Prostate gland (tissue), 2 donors: Measurements from ENCODE around the gene TSPAN18. TPM values are rescaled to one million over a fixed set of nuclear protein-coding genes. Genes with fewer than 3 reads are reported as not detected.

Experiments used
- DNase-seq: peaks from one replicate; pipeline ENCODE4 v3.0.0-alpha.2; 2019; ENCODE audit warnings: low spot score
- H3K27ac ChIP-seq, 2 donors: fragments of 200-600 bp; sonication (generic); 2 replicates each; pipeline ENCODE4 v1.5.1; 2017 to 2019
- H3K27me3 ChIP-seq: fragments of 200-600 bp; sonication (generic); replicated peaks from 2 replicates; pipeline ENCODE4 v1.5.1; 2019; ENCODE audit not compliant: insufficient read depth
- H3K36me3 ChIP-seq, 2 donors: fragments of 200-600 bp; sonication (generic); 1 replicate in 1 of 2; 2 replicates in 1 of 2; pipeline versions ENCODE4 v1.5.1 to v1.8.1; 2017 to 2019
- H3K4me1 ChIP-seq: fragments of 200-600 bp; sonication (generic); replicated peaks from 2 replicates; pipeline ENCODE4 v1.5.1; 2019
- H3K4me3 ChIP-seq, 2 donors: fragments of 200-600 bp; sonication (generic); 2 replicates each; pipeline ENCODE4 v1.5.1; 2017 to 2019
- H3K9me3 ChIP-seq: fragments of 200-600 bp; sonication (generic); 2 replicates; pipeline ENCODE4 v1.5.1; 2017
- CTCF ChIP-seq, 4 experiments: fragments of 200-600 bp in 2 of 4; fragments of 450-650 bp in 2 of 4; sonication (generic) in 2 of 4; IDR thresholded peaks; 1 replicate in 3 of 4; 2 replicates in 1 of 4; pipeline ENCODE4 v1.5.1; 2016 to 2019; ENCODE audit warnings: antibody characterized with exemption in 4 of 4, mild to moderate bottlenecking in 2 of 4, moderate library complexity in 2 of 4
- POLR2A ChIP-seq: fragments of 450-650 bp; IDR thresholded peaks from one replicate; pipeline ENCODE4 v1.6.1; 2016; ENCODE audit warnings: antibody characterized with exemption, mild to moderate bottlenecking
- POLR2AphosphoS5 ChIP-seq: sonication (generic); formaldehyde crosslinking; IDR thresholded peaks from one replicate; pipeline ENCODE4 v1.6.1; 2017; ENCODE audit warnings: antibody characterized with exemption
- WGBS: methylation state at CpG from one replicate; pipeline ENCODE4 v1.1.5; 2018; 5-methylcytosine and 5-hydroxymethylcytosine counted together
- intact Hi-C: fragments of 100-400 bp; cut with DNase I; formaldehyde crosslinking; loops from one replicate; pipeline ENCODE4 v1.14.2; 2022
- total RNA-seq, 2 donors: library from RNA; depleted of rRNA; stranded (reverse); fragments of >200 nt; gene quantifications; one replicate each; pipeline ENCODE4 v1.1.0, GENCODE V29; 2016

Gene TSPAN18
- total RNA-seq, 2 donors from 2014 or later: 4.1 to 6.6 TPM

- TF ChIP-seq POLR2AphosphoS5: no peak
- no peak for TF ChIP-seq POLR2A
- no peak for TF ChIP-seq CTCF (IDR thresholded peaks at IDR 0.05)
These were observed 45.1 kb downstream of the TSPAN18 start for GRCh38 chr11:44771841-44772240.

GRCh38 chr11:44773351-44773965 lies 46.7 kb downstream of the TSPAN18 start:
- Histone ChIP-seq H3K4me1 (no peaks in the 10 kb centered on the region), H3K9me3 (no peaks in the 10 kb centered on the region), H3K27ac (peak overlapping the region; percentile 24 to 34), H3K4me3 (no peak overlapping the region), H3K27me3 (no peaks in the 10 kb centered on the region), H3K36me3 (no peaks in the 10 kb centered on the region)
- no peak for TF ChIP-seq CTCF (IDR thresholded peaks at IDR 0.05)
- TF ChIP-seq POLR2AphosphoS5: no peak
- no peak for TF ChIP-seq POLR2A
- intact Hi-C loops: no loop called here
- DNase-seq: no peak
- 31% methylated on average over 9 of the region's 9 CpGs for WGBS

More at GRCh38 chr11:44771841-44772240, 45.1 kb downstream of the TSPAN18 start:
- Histone ChIP-seq H3K9me3 (no peaks in the 10 kb centered on the region), H3K4me1 (no peaks in the 10 kb centered on the region), H3K27ac (no peak overlapping the region), H3K27me3 (no peaks in the 10 kb centered on the region), H3K36me3 (no peaks in the 10 kb centered on the region), H3K4me3 (no peak overlapping the region)
- intact Hi-C loops: no loop called here
- 57% methylated on average over 3 of the region's 3 CpGs for WGBS
- DNase-seq: no peak

DNA sequence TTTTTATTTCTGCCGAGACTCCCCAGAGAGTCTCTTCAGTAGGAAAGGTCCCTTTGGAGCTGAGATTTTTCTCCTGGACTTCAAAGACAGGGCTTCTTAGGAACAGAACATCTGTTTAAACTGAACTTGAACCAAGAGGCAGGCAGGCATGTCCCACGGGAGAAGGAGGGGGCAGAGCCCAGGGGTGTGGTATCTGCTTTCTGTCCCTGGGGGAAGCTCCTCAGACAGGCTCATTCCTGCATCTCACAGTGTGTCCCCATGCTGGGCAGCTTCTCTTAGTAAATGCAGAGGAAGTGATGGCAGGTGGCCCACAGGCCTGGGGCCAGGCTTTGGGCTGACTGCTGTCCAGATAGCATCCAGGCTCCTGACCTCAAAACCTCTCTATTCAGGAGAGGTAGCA lies 47.3 kb downstream of the TSPAN18 start:
- intact Hi-C loops: no loop called here
- H3K27ac ChIP-seq: peak overlapping the region; percentile 24 to 34
- H3K4me3 ChIP-seq: no peak overlapping the region
- no peaks in the 10 kb centered on the region for H3K4me1 ChIP-seq
- no peak for DNase-seq
- no peaks in the 10 kb centered on the region for H3K36me3 ChIP-seq
- H3K27me3 ChIP-seq: no peaks in the 10 kb centered on the region
- 2% methylated on average over 2 of the region's 2 CpGs for WGBS
- TF ChIP-seq POLR2A (no peak), CTCF (IDR thresholded peaks at IDR 0.05) (no peak), POLR2AphosphoS5 (no peak)
- H3K9me3 ChIP-seq: no peaks in the 10 kb centered on the region

GRCh38 chr11:44774731-44775130 lies 48.0 kb downstream of the TSPAN18 start:
- 59% methylated on average over 4 of the region's 4 CpGs for WGBS
- Histone ChIP-seq H3K27me3 (no peaks in the 10 kb centered on the region), H3K4me1 (no peaks in the 10 kb centered on the region), H3K4me3 (no peak overlapping the region), H3K36me3 (no peaks in the 10 kb centered on the region), H3K27ac (no peak overlapping the region), H3K9me3 (no peaks in the 10 kb centered on the region)
- no peak for TF ChIP-seq POLR2A
- TF ChIP-seq POLR2AphosphoS5: no peak
- TF ChIP-seq CTCF (IDR thresholded peaks at IDR 0.05): no peak
- no peak for DNase-seq
- intact Hi-C loops: no loop called here

- no peaks in the 10 kb centered on the region for H3K27me3 ChIP-seq
- intact Hi-C loops: no loop called here
- no peak overlapping the region for H3K4me3 ChIP-seq
- WGBS: 56% methylated on average over 12 of the region's 12 CpGs
- no peak overlapping the region for H3K27ac ChIP-seq
- TF ChIP-seq CTCF (IDR thresholded peaks at IDR 0.05) (peak in 3 of 4 experiments; percentile 49 to 55 (median 52)), POLR2A (no peak)
- no peaks in the 10 kb centered on the region for H3K36me3 ChIP-seq
- peak; percentile 10 for DNase-seq
- no peaks in the 10 kb centered on the region for H3K9me3 ChIP-seq
- H3K4me1 ChIP-seq: no peaks in the 10 kb centered on the region
These were observed 48.7 kb downstream of the TSPAN18 start for GRCh38 chr11:44775366-44775984.
